SHP77 treated with DMSO at 0.1 percent for 48 hours (cell line): ENCODE measurements around the gene R3HDM2.

Experiments used
- DNase-seq: peaks from one replicate; lab custom pipeline; 2025; lab: John Stamatoyannopoulos, UW

The R3HDM2 gene

DNA sequence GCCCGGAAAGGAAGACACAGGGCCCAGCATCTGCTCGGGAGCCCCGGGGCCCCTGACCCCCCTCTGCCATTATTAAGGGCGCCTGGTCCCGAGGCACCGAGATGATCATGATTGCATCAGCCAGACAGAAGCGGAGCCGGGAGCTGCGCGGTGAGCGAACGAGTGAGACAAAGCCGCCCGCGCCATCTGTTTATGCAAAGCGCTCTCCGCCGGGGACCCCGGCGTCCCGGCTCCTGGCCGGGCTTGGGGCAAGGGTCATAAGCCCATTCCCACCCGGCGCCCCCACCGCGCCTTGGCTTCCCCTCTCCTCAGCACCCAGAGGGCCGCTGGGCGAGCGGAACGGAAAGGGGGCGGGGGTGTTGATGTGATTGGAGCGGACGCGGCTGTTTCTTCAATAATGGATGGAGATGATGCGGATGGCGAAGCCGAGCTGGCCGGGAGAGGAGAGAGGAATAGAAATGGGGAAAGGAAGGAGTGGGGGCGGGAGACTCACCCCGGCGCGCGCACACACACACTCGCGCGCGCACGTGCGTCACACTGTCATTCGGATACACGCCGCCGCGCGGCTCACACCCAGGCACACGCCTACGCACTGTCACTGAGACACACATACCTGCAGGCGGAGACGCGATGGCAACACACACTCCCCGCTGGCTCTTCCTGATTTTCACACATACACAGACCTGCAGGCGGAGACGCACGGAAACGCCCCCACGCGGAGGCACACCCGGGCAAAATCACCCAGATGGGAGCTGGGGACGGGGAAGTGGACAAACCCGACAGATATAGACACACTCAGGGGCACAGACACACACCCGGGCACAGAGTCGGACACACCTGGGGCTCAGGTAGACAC is 190.5 kb downstream of the R3HDM2 start:
- DNase-seq: peak; percentile 25

DNA sequence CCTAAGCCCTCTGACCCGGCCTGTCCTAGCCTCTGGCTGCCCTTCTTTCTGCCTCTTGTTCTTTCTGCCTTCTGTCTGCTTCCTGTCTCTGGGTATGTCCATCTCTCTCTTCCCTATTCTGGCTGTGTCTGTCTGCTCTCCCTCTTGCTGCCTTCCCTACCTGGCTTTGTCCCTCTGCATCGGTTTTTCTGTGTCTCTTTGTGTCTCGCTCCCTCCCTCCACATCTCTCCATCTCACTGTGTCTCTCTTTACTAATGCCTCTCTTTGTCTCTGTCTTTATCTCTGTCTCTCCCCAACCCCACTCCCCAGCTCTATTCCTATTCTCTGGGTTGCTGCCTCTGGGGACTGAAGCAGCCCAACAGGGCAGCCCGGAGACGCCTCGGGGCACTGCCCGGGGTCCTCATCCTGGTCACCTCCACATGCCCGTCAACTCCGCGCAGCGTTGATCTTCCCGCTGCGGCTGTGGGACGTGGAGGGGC is 191.2 kb downstream of the R3HDM2 start:
- no peak for DNase-seq

DNA sequence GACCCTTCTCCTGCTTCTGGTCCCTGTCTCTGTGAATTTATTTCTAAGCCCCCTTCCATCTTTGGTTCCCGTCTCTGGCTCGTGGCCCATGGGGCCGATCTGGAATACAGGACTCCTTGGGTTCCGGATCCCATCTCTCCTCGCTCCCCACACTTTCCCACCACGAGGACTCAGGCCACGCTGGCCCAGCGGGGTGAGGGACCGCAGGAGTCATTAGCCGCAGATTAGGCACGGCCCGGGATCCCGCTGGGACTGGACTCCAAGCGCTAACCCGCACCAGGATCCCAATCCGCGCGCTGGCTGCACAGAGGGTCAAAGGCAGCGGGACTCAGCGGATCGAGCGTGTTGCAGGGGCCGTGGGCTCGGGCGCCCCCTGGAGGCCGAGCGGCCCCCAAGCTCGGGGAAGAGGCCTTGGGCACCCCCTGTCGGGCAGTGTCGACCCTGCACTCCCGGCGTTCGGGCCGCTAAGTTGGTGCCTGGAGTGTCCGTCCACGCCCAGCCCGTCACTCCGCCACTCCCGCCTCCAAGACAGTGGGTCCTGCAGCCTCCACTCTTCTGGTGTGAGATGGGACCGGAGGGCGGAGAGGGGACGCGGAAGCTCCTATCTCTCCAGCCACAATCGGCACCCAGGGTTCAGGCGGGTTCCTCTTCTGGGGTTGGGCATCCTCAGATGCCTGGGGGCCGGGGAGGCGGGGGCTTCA is 191.8 kb downstream of the R3HDM2 start:
- DNase-seq: peak; percentile 75

DNA sequence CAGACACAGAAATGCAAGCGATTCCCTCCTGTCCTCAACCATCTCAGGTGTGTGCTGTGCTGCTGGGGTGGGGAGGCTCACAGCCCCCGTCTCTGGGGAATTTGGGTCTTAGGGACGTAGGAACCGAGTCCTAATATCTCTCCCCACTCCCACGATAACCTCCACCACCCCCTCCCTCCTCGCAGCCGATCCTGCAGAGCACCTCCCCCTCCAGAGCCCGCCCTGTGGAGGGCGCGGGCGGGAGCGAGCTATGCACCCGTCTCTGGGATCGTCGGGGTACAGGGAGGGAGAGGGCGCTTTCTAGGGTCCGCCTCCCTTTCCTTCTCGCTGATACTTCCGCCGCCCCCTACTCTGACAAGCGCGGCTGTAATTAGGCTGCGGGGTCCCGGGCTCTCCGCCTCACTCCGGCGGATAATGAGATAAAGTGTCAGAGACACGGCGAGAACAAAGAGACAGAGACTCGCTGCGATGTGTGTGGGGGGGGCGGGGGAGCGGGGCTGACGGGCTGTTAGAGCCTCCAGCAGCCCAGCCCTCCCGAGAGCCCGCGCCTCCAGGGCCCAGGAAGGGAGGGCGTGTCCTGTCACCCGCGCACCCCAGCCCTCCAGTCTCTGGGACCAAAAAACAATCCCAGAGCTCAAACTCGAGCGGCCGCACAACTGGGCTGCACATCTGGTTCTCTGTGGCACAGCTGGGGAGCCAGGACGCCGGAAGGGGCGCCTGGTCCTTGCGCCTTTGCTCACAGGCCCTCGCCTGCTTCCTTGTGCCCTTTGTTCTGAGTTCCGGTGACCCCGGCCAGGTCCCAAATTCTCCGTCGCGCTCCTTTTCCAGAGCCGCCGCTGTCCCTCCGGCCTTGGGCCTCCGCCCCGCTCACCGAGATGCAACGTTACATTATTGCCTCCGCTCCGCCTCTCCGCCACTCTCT is 192.7 kb downstream of the R3HDM2 start:
- DNase-seq: no peak

DNA sequence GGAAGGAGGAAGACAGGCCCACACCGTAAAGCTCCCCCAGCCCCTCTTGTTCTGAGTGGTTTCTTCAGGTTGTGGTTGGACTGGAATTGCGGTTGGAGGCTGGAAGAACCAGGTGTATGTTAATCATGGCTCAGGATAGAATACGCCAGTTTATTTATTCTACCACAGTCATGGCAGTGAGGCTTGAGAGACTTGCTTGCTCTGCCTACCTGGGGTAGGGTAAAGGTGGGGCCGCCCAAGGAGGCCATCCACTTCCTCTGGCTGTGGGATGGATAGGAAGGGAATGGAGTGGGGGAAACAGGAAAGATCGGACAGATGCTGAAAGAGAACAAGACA is 193.3 kb downstream of the R3HDM2 start:
- no peak for DNase-seq

DNA sequence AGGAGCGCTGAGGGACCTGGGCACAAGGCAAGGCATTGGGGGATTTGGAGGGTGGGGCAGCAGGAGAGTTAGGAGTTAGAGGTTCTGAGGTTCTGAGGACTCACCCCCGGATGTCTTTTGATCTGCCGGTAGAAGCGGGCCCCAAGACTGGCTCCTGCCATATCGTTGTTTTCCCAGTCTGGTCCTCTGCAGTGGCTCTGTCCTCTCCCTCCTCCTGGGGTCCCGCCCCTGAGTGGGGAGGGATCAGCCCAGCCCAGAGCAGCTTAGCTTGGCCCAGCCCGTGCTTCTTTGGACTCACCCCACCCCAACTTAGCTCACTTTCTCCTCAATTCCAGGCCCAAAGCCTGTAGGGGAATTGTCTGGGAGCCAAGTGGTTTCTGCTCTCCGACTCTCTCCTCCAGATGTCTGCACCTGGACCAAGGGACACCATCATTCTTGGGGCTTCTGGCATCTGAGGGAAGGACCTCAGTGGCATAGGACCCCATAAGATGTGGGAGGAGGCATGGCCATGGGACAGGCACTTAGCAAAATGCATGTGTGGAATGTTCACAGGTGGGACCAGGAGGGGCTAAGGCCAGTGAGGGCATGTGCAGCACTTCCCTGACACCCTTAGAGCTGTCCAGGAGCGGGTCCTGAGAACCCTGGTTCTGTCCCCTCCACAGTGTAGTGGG is 193.8 kb downstream of the R3HDM2 start:
- no peak for DNase-seq

DNA sequence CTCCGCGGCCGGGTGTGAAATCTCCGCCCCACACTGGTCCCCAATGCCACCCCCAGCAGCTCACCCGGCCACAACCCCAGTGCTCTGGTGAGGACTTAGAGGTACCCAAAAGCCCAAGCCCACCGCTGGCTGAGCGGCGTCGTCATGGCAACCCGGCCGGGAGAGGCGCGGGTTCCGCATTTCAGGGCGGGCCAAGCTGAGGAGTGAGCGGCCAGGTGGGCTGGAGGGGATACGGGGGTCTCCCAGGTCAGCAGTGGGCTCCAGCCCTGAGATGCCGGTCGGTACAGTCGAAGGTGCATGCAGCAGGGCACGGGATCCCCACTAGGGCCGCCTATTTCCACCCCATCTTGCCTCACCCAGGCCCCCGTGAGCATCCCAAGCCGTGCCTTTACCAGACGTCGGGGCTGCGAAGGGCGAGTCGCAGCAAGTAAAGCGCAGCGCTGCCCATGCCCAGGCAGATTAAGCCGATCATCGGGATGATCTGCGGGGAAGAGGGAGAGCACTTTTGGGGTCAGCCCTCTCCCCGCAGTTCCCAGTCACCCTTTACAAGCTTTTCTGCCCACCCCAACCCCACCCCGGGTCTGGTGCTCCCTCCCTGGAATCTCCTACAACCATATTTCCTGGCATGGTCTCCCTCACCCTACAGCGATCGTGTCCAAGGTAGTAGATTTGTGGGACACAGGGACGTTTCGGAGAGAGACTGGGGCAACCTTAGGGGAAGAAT is 194.5 kb downstream of the R3HDM2 start:
- DNase-seq: no peak

DNA sequence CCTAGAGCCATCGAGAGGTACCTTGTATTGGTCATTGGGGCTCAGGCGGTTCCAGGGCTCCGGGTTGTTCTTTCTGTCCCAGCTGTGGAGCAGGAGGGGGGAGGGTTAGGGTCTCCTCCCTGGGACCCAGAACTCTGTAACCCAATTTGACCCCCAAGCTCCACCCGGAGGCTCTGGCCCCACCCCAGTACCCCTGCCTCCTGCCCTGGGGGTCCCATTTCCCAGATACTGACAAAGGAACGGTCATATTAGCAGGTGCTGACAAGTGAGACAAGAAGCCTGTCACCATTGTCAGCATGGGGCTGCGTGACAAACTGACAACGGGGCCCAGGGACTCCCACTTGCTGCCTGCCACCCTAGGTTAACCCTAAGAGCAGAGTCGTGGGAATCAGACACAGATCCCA is 195.1 kb downstream of the R3HDM2 start:
- no peak for DNase-seq

DNA sequence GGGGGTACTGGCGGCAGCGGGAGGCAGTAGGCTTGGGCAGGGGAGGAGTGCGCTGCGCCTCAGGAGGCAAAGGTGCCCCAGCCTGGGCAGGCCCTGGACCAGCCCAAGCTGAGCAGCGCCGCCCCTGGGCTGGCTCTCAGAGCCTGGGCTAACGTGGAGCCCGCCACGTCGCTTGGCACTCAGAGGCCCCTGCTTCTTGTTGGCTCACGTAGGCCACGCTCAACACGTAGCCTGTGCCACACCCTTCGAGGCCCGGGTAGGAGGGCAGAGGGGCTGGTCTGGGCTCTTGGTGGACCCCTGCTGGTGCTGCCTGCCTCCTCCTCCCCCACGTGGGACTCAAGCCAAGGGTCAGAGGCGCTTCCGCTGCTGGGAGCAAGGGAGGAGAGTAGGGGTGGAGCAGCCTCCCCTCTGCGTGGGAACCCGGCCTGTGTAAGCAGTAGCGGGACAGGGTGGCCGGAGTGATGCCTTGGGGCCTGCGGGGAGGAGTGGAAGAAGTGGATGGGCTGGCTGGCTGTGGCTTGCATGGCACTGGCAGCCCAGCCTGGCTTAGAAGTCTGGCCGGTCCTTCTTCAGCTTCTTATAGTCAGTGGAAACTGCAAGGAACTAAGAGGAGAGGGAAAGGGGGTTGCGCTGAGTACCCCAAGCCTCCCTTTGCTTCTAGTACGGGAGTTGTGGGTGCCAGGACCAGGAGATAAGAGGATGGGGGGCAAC is 195.7 kb downstream of the R3HDM2 start:
- no peak for DNase-seq

DNA sequence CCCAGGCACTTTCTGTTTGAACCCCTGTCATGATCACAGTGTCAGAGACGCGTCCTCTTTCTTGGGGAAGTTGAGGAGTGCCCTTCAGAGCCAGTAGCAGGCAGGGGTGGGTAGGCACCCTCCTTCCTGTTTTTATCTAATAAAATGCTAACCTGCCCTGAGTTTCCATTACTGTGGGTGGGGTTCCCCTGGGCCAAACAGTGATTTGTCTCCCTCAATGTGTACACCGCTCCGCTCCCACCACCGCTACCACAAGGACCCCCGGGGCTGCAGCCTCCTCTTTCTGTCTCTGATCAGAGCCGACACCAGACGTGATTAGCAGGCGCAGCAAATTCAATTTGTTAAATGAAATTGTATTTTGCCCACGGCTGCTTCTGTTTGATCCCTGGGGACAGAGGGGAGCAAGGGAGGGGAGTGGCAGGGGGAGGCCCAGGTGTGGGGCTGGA is 196.2 kb downstream of the R3HDM2 start:
- no peak for DNase-seq

DNA sequence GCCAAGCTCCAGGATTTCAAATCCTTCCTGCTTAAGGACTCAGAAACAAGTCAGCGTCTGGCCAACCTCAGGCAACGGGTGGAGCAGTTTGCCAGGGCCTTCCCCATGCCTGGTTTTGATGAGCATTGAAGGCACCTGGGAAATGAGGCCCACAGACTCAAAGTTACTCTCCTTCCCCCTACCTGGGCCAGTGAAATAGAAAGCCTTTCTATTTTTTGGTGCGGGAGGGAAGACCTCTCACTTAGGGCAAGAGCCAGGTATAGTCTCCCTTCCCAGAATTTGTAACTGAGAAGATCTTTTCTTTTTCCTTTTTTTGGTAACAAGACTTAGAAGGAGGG is 196.6 kb downstream of the R3HDM2 start:
- no peak for DNase-seq

DNA sequence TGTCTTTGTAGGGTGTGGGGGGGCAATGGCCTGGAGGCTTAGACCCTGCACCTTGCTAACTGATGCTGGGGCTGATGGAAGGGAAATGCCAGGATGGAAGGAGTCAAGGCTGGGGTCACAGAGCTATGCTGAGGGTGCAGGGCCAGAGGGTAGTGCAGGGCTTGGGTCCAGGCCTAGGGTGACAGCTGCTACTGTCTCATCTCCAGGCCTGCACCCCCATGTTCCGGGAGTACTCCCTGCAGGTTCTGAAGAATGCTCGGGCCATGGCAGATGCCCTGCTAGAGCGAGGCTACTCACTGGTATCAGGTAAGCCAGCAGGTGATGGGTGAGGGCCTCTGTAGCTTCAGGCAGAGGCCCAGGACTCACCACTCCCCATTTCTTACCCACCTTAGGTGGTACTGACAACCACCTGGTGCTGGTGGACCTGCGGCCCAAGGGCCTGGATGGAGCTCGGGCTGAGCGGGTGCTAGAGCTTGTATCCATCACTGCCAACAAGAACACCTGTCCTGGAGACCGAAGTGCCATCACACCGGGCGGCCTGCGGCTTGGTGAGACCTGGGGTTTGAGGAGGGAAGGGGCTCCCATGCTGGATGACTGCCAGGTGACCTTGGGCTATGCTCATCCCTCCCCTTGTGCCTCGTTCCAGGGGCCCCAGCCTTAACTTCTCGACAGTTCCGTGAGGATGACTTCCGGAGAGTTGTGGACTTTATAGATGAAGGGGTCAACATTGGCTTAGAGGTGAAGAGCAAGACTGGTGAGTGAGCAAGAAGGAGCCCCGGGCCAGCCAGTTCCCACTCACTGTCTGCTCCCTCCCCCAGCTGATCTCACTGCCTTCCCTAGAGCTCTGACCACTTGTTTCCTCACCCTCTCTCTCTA is 197.2 kb downstream of the R3HDM2 start:
- no peak for DNase-seq

DNA sequence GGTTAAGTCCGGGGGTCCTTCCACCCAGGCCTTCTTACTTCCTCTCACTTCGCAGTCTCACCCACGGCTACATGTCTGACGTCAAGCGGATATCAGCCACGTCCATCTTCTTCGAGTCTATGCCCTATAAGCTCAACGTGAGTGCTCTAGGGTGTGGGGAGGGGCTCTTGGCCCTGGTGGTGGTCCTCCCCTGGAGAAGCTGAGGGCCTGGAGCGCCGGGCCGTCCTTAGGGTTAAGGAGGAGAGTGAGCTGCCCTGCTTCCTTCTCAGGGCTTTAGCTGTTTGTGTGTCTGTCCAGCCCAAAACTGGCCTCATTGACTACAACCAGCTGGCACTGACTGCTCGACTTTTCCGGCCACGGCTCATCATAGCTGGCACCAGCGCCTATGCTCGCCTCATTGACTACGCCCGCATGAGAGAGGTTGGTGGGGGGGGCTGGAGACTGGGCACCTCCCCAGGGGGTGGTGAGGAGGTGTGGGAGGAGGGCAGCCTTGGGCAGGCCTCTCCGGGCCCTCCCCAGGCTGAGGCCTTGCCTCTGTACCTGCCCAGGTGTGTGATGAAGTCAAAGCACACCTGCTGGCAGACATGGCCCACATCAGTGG is 198.6 kb downstream of the R3HDM2 start:
- no peak for DNase-seq

DNA sequence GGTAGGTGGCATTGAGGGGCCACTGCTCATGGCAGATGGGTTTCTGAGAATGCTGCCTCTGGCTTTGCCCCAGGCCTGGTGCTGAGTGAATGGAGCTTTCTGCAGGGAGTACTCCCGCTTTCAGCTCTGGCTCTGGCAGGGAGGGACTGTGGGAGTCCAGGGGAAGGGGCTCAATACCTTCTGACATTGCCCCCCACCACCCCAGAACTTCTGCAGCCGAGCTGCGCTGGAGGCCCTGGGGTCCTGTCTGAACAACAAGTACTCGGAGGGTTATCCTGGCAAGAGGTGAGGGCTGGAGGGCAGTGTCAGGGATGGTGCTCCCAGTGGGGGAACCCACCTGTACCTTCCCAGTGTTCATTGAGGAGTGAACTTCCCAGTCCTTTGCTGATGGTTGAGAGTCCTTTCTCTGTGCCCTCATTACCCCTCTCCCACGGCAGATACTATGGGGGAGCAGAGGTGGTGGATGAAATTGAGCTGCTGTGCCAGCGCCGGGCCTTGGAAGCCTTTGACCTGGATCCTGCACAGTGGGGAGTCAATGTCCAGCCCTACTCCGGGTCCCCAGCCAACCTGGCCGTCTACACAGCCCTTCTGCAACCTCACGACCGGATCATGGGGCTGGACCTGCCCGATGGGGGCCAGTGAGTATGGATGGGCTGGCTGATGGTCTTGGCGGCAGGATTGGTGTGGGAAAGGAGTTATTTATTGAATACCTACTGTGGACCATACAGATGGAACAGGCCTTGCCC is 199.4 kb downstream of the R3HDM2 start:
- DNase-seq: no peak

DNA sequence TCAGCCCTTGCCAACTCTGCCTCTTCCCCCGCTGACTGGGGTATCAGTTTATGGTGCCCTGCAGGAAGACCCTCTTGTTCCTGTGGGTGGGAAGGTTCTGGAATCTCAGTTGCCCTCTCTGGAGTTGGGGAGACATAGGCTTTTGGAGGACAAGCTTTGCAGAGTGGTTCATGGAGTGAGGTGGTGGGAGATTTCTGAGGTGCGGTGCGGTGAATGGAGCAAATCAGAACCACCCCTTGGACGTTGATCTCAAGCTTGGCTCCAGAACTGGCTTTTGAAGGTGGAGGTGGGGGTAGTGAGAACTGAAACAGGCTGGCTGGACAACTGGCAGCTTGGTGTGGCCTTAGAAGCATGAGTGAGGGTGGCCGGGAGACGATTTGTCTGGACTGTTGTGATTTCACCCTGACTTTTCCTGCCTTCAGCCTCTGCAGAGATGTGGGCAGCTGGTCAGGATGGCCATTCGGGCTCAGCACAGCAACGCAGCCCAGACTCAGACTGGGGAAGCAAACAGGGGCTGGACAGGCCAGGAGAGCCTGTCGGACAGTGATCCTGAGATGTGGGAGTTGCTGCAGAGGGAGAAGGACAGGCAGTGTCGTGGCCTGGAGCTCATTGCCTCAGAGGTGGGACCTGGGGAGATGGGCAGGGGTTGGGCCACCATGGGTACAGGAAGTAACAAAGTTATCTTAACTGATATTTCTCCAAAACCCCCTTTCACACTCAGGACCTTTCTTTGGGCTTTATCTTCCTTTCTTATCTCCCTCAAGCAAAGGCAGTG is 200.3 kb downstream of the R3HDM2 start:
- no peak for DNase-seq

DNA sequence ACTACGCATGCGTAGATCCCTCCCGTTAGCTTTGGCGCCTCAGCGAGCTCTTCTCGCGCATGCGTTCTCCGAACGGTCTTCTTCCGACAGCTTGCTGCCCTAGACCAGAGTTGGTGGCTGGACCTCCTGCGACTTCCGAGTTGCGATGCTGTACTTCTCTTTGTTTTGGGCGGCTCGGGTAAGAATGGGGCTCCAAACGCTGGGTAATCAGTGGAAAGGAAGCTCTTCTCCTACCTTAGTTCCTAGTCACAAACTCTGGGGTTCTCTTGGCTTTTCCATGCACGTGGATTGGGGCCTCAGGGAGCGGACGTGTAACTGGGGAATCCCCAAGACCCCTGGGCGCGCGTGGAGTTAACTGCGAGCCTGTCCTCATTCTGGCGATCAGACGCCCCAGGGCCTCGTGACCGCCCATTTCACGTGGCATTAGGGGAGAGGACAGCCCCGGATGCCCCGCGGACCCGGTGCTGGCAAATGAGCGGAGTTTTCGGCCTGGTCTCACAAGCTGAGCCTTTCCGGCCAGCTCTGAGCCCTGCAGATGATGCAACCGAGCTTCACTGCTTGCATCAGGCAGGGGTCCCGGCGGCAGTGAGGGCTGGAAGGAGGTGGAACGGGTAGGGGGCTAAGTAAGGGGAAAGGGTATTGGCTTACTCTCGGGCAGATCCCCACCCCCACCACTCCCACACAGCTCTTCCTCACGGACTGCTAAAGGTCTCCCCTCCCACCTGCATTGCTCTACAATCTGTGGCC is 201.0 kb downstream of the R3HDM2 start, which contains the start of gene SHMT2:
Gene SHMT2, plus strand, starts transcription at position 78 of the 747 bp plus-strand sequence. Its CDS starts 68 bp downstream, at position 146.
- peak; percentile 93 for DNase-seq
